ENCODE measurements around the gene DGKB. TPM values are rescaled to one million over a fixed set of nuclear protein-coding genes. Genes with fewer than 3 reads are reported as not detected.

Gene DGKB
- total RNA-seq, 1 experiment from 2014 or later, result not detected

DNA sequence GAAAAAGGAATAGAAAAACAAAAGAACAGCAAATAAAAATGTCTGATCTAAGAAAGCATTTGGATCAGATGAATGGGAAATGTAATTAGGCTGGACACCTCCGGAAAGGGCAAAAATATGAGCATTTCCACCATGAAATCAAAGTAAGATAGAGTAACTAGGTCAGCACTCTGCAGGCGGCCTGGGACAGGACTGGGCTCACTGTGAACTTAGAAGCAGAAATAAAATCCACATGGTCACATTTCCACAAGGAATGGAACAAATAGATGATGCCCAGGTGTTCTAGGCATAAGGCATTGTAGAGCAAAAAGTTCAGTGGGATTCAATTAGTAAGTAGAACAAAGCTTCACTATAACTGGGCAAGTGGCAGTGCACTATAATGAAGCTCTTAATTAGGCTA is 703.2 kb downstream of the DGKB start:
- TF ChIP-seq, protein P1, sequence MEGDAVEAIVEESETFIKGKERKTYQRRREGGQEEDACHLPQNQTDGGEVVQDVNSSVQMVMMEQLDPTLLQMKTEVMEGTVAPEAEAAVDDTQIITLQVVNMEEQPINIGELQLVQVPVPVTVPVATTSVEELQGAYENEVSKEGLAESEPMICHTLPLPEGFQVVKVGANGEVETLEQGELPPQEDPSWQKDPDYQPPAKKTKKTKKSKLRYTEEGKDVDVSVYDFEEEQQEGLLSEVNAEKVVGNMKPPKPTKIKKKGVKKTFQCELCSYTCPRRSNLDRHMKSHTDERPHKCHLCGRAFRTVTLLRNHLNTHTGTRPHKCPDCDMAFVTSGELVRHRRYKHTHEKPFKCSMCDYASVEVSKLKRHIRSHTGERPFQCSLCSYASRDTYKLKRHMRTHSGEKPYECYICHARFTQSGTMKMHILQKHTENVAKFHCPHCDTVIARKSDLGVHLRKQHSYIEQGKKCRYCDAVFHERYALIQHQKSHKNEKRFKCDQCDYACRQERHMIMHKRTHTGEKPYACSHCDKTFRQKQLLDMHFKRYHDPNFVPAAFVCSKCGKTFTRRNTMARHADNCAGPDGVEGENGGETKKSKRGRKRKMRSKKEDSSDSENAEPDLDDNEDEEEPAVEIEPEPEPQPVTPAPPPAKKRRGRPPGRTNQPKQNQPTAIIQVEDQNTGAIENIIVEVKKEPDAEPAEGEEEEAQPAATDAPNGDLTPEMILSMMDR (IDR thresholded peaks at IDR 0.05; ENCODE audit: unreplicated experiment), result no peak
- H3K9me3 Mint-ChIP-seq (ENCODE audit: low read depth, unreplicated experiment), result no peaks in the 10 kb centered on the region
- no TSS peak for BruUV-seq (replicated peaks)
- no peak for DNase-seq
- H3K36me3 Mint-ChIP-seq (ENCODE audit: insufficient read depth, unreplicated experiment), result no peaks in the 10 kb centered on the region
- no peak overlapping the region for H3K4me3 Mint-ChIP-seq (ENCODE audit: low read depth, unreplicated experiment)
- intact Hi-C loops (cut with micrococcal nuclease; ENCODE audit: unreplicated experiment), result no loop called here
- no peak overlapping the region for H3K27ac Mint-ChIP-seq (ENCODE audit: unreplicated experiment)
- H3K4me1 Mint-ChIP-seq (ENCODE audit: low read depth, unreplicated experiment), result no peaks in the 10 kb centered on the region
- CTCF ChIA-PET, result interaction anchor here (0.6 kb wide), 1 partner anchor 274 kb away, joined by 3 read pairs; no protein-coding TSS in a partner anchor
- H3K27me3 Mint-ChIP-seq (ENCODE audit: unreplicated experiment), result no peaks in the 10 kb centered on the region

DNA sequence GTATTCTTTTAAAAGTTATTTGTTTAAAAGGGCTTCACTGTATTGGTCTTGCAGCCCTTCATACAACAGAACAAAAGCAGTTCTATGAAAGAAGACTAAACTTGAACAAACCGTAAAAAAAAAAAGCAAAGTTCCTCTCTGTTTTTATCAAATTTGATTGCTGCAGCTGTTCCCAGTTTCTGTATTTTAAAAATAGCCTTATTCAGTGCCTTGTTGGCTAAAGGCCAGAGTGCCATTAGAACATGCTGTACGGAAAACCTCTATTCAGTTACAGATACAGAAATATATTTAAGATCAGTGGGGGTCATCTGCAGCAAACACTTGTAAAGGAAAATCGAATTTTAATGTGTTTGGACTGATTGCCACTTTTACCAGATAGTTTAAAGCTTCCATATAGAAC is 705.3 kb downstream of the DGKB start:
- TF ChIP-seq, protein P1 (IDR thresholded peaks at IDR 0.05; ENCODE audit: unreplicated experiment), result no peak
- BruUV-seq (replicated peaks), result no TSS peak
- DNase-seq, result no peak
- Mint-ChIP-seq H3K9me3 (ENCODE audit: low read depth, unreplicated experiment) (no peaks in the 10 kb centered on the region), H3K4me1 (ENCODE audit: low read depth, unreplicated experiment) (no peaks in the 10 kb centered on the region), H3K27me3 (ENCODE audit: unreplicated experiment) (no peaks in the 10 kb centered on the region), H3K27ac (ENCODE audit: unreplicated experiment) (no peak overlapping the region), H3K36me3 (ENCODE audit: insufficient read depth, unreplicated experiment) (no peaks in the 10 kb centered on the region), H3K4me3 (ENCODE audit: low read depth, unreplicated experiment) (no peak overlapping the region)
- intact Hi-C loops (cut with micrococcal nuclease; ENCODE audit: unreplicated experiment), result no loop called here
- CTCF ChIA-PET, result no interaction called here

DNA sequence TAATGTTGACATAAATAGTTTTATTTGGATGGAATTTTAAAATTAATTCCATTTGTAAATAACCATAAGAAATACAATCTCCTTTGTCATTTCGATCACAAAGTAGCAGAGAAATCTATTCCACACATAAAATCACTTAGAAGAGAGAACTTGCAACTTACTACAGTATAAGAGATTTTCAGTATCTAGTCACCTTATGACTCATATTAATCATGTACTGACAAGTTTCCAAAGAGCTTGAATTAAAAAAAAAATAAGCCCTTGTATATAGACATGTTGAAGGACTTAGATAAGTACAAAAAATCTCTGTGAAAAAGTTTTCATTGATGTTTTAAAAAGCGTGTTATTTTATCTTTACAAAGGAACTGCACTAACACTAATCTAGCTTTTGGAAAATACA is 706.0 kb downstream of the DGKB start:
- Mint-ChIP-seq H3K9me3 (ENCODE audit: low read depth, unreplicated experiment) (no peaks in the 10 kb centered on the region), H3K27me3 (ENCODE audit: unreplicated experiment) (no peaks in the 10 kb centered on the region), H3K4me1 (ENCODE audit: low read depth, unreplicated experiment) (no peaks in the 10 kb centered on the region), H3K4me3 (ENCODE audit: low read depth, unreplicated experiment) (no peak overlapping the region), H3K36me3 (ENCODE audit: insufficient read depth, unreplicated experiment) (no peaks in the 10 kb centered on the region), H3K27ac (ENCODE audit: unreplicated experiment) (no peak overlapping the region)
- intact Hi-C loops (cut with micrococcal nuclease; ENCODE audit: unreplicated experiment), result no loop called here
- CTCF ChIA-PET, result no interaction called here
- DNase-seq, result no peak
- TF ChIP-seq, protein P1 (IDR thresholded peaks at IDR 0.05; ENCODE audit: unreplicated experiment), result no peak
- BruUV-seq (replicated peaks), result no TSS peak

DNA sequence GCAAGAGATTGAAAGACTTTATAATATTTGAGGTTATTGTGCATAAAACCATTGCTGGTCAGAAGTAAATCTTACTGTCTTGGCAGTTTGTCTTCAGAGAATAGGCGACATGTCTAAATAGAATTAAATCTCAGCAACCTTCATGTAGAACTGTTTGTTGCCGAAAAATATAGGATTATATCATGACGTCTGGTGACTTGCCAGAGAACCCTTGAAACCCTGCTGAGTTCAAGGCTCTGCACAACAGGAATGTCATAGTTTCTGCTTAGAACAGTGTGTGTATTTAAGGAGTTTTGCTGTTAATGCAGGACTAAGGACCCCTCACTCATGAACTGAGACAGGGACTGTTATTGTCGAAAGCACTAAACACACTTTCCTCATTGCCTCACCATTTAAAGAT is 706.7 kb downstream of the DGKB start:
- Mint-ChIP-seq H3K9me3 (ENCODE audit: low read depth, unreplicated experiment) (no peaks in the 10 kb centered on the region), H3K36me3 (ENCODE audit: insufficient read depth, unreplicated experiment) (no peaks in the 10 kb centered on the region), H3K27me3 (ENCODE audit: unreplicated experiment) (no peaks in the 10 kb centered on the region), H3K4me1 (ENCODE audit: low read depth, unreplicated experiment) (no peaks in the 10 kb centered on the region), H3K4me3 (ENCODE audit: low read depth, unreplicated experiment) (no peak overlapping the region), H3K27ac (ENCODE audit: unreplicated experiment) (no peak overlapping the region)
- no peak for DNase-seq
- TF ChIP-seq, protein P1 (IDR thresholded peaks at IDR 0.05; ENCODE audit: unreplicated experiment), result no peak
- no TSS peak for BruUV-seq (replicated peaks)
- CTCF ChIA-PET, result no interaction called here
- intact Hi-C loops (cut with micrococcal nuclease; ENCODE audit: unreplicated experiment), result no loop called here
